Loucy (cell line): Measurements from ENCODE around the gene IL12RB1.

Experiments
- H2AFZ ChIP-seq: fragments of 200-600 bp; sonication (generic); 2 replicates; pipeline ENCODE4 v1.6.0; 2016; ENCODE audit warnings: antibody characterized with exemption, mild to moderate bottlenecking, low read length, moderate library complexity
- H3F3A ChIP-seq: fragments of 200-600 bp; 2 replicates; pipeline ENCODE4 v1.6.0; 2016; ENCODE audit warnings: antibody characterized with exemption, low read depth, mild to moderate bottlenecking
- H3K27me3 ChIP-seq: fragments of 200-600 bp; sonication (generic); 2 replicates; pipeline ENCODE4 v1.6.1; 2014; ENCODE audit warnings: low read length, mild to moderate bottlenecking; ENCODE audit not compliant: insufficient read depth, poor library complexity, severe bottlenecking
- H3K36me3 ChIP-seq: fragments of 200-600 bp; sonication (generic); 2 replicates; pipeline ENCODE4 v1.6.1; 2016; ENCODE audit warnings: low read length; ENCODE audit not compliant: insufficient read depth
- H3K4me1 ChIP-seq: fragments of 200-600 bp; sonication (generic); 2 replicates; pipeline ENCODE4 v1.5.1; 2014; ENCODE audit warnings: low read length, mild to moderate bottlenecking; ENCODE audit not compliant: insufficient read depth, poor library complexity, severe bottlenecking
- H3K4me2 ChIP-seq: fragments of 200-600 bp; sonication (generic); 2 replicates; pipeline ENCODE4 v1.6.0; 2014; ENCODE audit warnings: antibody characterized with exemption, low read length, low read depth, mild to moderate bottlenecking; ENCODE audit not compliant: poor library complexity, severe bottlenecking
- H3K4me3 ChIP-seq: fragments of 200-600 bp; sonication (generic); 2 replicates; pipeline ENCODE4 v1.5.1; 2014; ENCODE audit warnings: low read length, mild to moderate bottlenecking, mixed read lengths; ENCODE audit not compliant: poor library complexity, severe bottlenecking
- H3K79me2 ChIP-seq: fragments of 200-600 bp; sonication (generic); 2 replicates; pipeline ENCODE4 v1.6.1; 2014; ENCODE audit warnings: low read length; ENCODE audit not compliant: insufficient read depth
- H3K9ac ChIP-seq: fragments of 200-600 bp; sonication (generic); 2 replicates; pipeline ENCODE4 v1.6.0; 2014; ENCODE audit warnings: mild to moderate bottlenecking, low read depth, low read length, moderate library complexity; ENCODE audit not compliant: poor library complexity, severe bottlenecking
- H3K9me2 ChIP-seq: fragments of 200-600 bp; sonication (generic); replicated peaks from 2 replicates; pipeline ENCODE4 v1.6.1; 2016; ENCODE audit warnings: low read depth, low read length, mixed read lengths
- H3K9me3 ChIP-seq: fragments of 200-600 bp; sonication (generic); 2 replicates; pipeline ENCODE4 v1.6.1; 2014; ENCODE audit warnings: mild to moderate bottlenecking, antibody characterized with exemption, low read length, low read depth; ENCODE audit not compliant: insufficient read depth
- H4K20me1 ChIP-seq: fragments of 200-600 bp; sonication (generic); 2 replicates; pipeline ENCODE4 v1.6.0; 2014; ENCODE audit warnings: antibody characterized with exemption, low read length, mild to moderate bottlenecking; ENCODE audit not compliant: insufficient read depth, poor library complexity, severe bottlenecking
- CTCF ChIP-seq: fragments of 200-600 bp; sonication (generic); conservative IDR thresholded peaks from 2 replicates; pipeline ENCODE4 v1.5.1; 2014; ENCODE audit warnings: mild to moderate bottlenecking, antibody characterized with exemption, low read length
- EZH2phosphoT487 ChIP-seq: fragments of 200-600 bp; IDR thresholded peaks from 2 replicates; pipeline ENCODE4 v1.6.1; 2018; ENCODE audit warnings: antibody characterized with exemption, mild to moderate bottlenecking, moderate library complexity, borderline replicate concordance

Gene IL12RB1

GRCh38 chr19:18086590-18087138 is at the start of gene IL12RB1:
Gene IL12RB1 (minus strand): TSS chr19:18086934. CDS start chr19:18086823, 111 bp downstream.
- Histone ChIP-seq H3K9me2 (no peaks in the 10 kb centered on the region), H2AFZ (peak within 1 kb of the TSS; percentile 92), H3K27me3 (no peaks in the 10 kb centered on the region), H3K36me3 (no peaks in the 10 kb centered on the region), H3F3A (no peaks in the 10 kb centered on the region), H3K4me1 (peaks cover 7% of the 10 kb centered on the region), H3K79me2 (no peaks in the 10 kb centered on the region), H3K9ac (peak within 1 kb of the TSS; percentile 49), H3K9me3 (no peaks in the 10 kb centered on the region), H3K4me2 (peak within 1 kb of the TSS; percentile 45), H3K4me3 (peak within 1 kb of the TSS; percentile 56), H4K20me1 (no peaks in the 10 kb centered on the region)
- no peak for TF ChIP-seq CTCF

- no peaks in the 10 kb centered on the region; the same call in 1 of the 2 replicates for H3K36me3 ChIP-seq
- no peak overlapping the region for H3K4me2 ChIP-seq
- no peaks in the 10 kb centered on the region for H3F3A ChIP-seq
- H3K9ac ChIP-seq, result no peak overlapping the region
- TF ChIP-seq EZH2phosphoT487, result no peak
- TF ChIP-seq CTCF, result no peak
- no peaks in the 10 kb centered on the region for H3K9me3 ChIP-seq
- no peaks in the 10 kb centered on the region for H3K27me3 ChIP-seq
- no peaks in the 10 kb centered on the region for H3K79me2 ChIP-seq
- no peaks in the 10 kb centered on the region for H3K9me2 ChIP-seq
- no peaks in the 10 kb centered on the region for H3K4me1 ChIP-seq
- H2AFZ ChIP-seq, result no peak overlapping the region
- H3K4me3 ChIP-seq, result no peak overlapping the region
- no peaks in the 10 kb centered on the region for H4K20me1 ChIP-seq
Observed at GRCh38 chr19:18135712-18136584, 49.2 kb upstream of the IL12RB1 start.

- Histone ChIP-seq H3K9me2 (no peaks in the 10 kb centered on the region), H3K27me3 (no peaks in the 10 kb centered on the region)
Observed at GRCh38 chr19:18131841-18132596, 45.3 kb upstream of the IL12RB1 start.

More at GRCh38 chr19:18131841-18132596, 45.3 kb upstream of the IL12RB1 start:
- Histone ChIP-seq H3K36me3 (no peaks in the 10 kb centered on the region; the same call in 1 of the 2 replicates), H3K4me2 (no peak overlapping the region), H3K4me1 (peaks cover 3% of the 10 kb centered on the region), H3F3A (no peaks in the 10 kb centered on the region), H2AFZ (no peak overlapping the region), H3K4me3 (no peak overlapping the region), H3K79me2 (no peaks in the 10 kb centered on the region), H4K20me1 (no peaks in the 10 kb centered on the region), H3K9ac (no peak overlapping the region), H3K9me3 (no peaks in the 10 kb centered on the region)
- TF ChIP-seq EZH2phosphoT487 (no peak), CTCF (no peak)
